Spleen (tissue), 11 donors: Measurements from ENCODE around the gene PTPN3. TPM values are rescaled to one million over a fixed set of nuclear protein-coding genes. Genes with fewer than 3 reads are reported as not detected.

Experiments used
- DNase-seq: peaks from one replicate; pipeline ENCODE4 v3.0.0-alpha.2; 2020
- H3K27ac ChIP-seq, 8 donors: fragments of 200-600 bp; sonication (generic) in 7 of 8; 1 replicate in 4 of 8; 2 replicates in 4 of 8; pipeline versions ENCODE4 v1.5.0 to v1.8.0; 2016 to 2021; ENCODE audit warnings: inconsistent platforms in 4 of 8, mild to moderate bottlenecking in 4 of 8, moderate library complexity in 1 of 8
- H3K27me3 ChIP-seq, 7 donors: fragments of 200-600 bp; sonication (generic) in 6 of 7; replicated peaks in 1 of 7; 1 replicate in 4 of 7; 2 replicates in 3 of 7; pipeline versions ENCODE4 v1.5.0 to v1.8.0; 2016 to 2021; ENCODE audit warnings: inconsistent platforms in 3 of 7, mild to moderate bottlenecking in 1 of 7
- H3K36me3 ChIP-seq, 6 donors: fragments of 200-600 bp; sonication (generic) in 5 of 6; 1 replicate in 4 of 6; 2 replicates in 2 of 6; pipeline versions ENCODE4 v1.5.0 to v1.8.0; 2016 to 2021; ENCODE audit warnings: inconsistent platforms in 2 of 6
- H3K4me1 ChIP-seq, 6 donors: fragments of 200-600 bp; sonication (generic) in 5 of 6; 1 replicate in 3 of 6; 2 replicates in 3 of 6; pipeline versions ENCODE4 v1.5.0 to v1.8.0; 2016 to 2021; ENCODE audit warnings: inconsistent platforms in 3 of 6
- H3K4me3 ChIP-seq, 8 donors: fragments of 200-600 bp; sonication (generic) in 7 of 8; 1 replicate in 4 of 8; 2 replicates in 4 of 8; pipeline versions ENCODE4 v1.5.0 to v1.8.0; 2016 to 2021; ENCODE audit warnings: inconsistent platforms in 4 of 8, mild to moderate bottlenecking in 4 of 8, moderate library complexity in 2 of 8
- H3K9me3 ChIP-seq, 8 donors: fragments of 200-600 bp; sonication (generic) in 7 of 8; 1 replicate in 4 of 8; 2 replicates in 4 of 8; pipeline versions ENCODE4 v1.5.0 to v1.8.0; 2016 to 2021; ENCODE audit warnings: inconsistent platforms in 4 of 8
- POLR2A ChIP-seq, 3 donors: fragments of 450-650 bp; IDR thresholded peaks; one replicate each; pipeline ENCODE4 v1.5.1; 2017; ENCODE audit warnings: antibody characterized with exemption in 3 of 3, mild to moderate bottlenecking in 1 of 3
- POLR2AphosphoS5 ChIP-seq, 3 donors: sonication (generic); formaldehyde crosslinking; IDR thresholded peaks; one replicate each; pipeline ENCODE4 v1.5.1; 2017; ENCODE audit warnings: antibody characterized with exemption in 3 of 3
- WGBS, 5 donors: extraction: QIAGEN DNeasy Blood & Tissue Kit in 3 of 5; methylation state at CpG; one replicate each; pipeline versions ENCODE4 v1.1.5 to v1.1.7; 2013 to 2018; 5-methylcytosine and 5-hydroxymethylcytosine counted together
- intact Hi-C: fragments of 100-400 bp; cut with DNase I; formaldehyde crosslinking; loops from one replicate; pipeline ENCODE4 v1.15.0; 2023; ENCODE audit warnings: low total_unique reads
- polyA plus RNA-seq, 3 donors: library from polyadenylated mRNA; stranded (reverse); fragments of 200-250 nt; gene quantifications; one replicate each; pipeline ENCODE4 v1.2.1, GENCODE V29; 2013
- total RNA-seq, 7 donors: library from RNA; depleted of rRNA in 3 of 7; stranded (reverse); fragments of >200 nt in 3 of 7; fragmentation: NEBNext Ultra II Directional in 4 of 7; extraction: Animal tissue kit (Norgen Biotek cat#: 25700) in 4 of 7; gene quantifications; one replicate each; pipeline versions ENCODE4 v1.1.0 to v1.2.1, GENCODE V29; 2016 to 2021
- TF ChIP-seq, protein P1 (sequence below), 11 experiments: fragments of 200-600 bp in 7 of 11; fragments of 450-650 bp in 4 of 11; sonication (generic) in 4 of 11; IDR thresholded peaks in 8 of 11; conservative IDR thresholded peaks in 3 of 11; 1 replicate in 7 of 11; 2 replicates in 4 of 11; pipeline versions ENCODE4 v1.4.0 to v1.8.0; 2016 to 2021; ENCODE audit warnings: antibody characterized with exemption in 11 of 11, inconsistent platforms in 4 of 11, mild to moderate bottlenecking in 1 of 11
- donor health status: healthy with polysubstance abuse.
- donor health status: DM: no; HTN: no; CAD: no; lungs with moderate emphysema.
- donor health status: DM: no; HTN: no; CAD: no.
- donor health status: Bipolar disorder and iron deficiency.
- donor health status: healthy.
- donor health status: DM: no; HTN: no; CAD: no.
- donor health status: DM: yes; HTN: yes; CAD: no.

Gene PTPN3
- total and polyA plus RNA-seq, 10 donors, result 0.20 to 1.7 (median 0.48) TPM

- H3K27me3 ChIP-seq, result peaks cover 0 to 4% (median 0%) of the 10 kb centered on the region in 7 donors
- no peaks in the 10 kb centered on the region for H3K9me3 ChIP-seq
- no peak overlapping the region for H3K27ac ChIP-seq
- DNase-seq, result no peak
- no peaks in the 10 kb centered on the region for H3K4me1 ChIP-seq
- intact Hi-C loops, result no loop called here
- TF ChIP-seq, protein P1, sequence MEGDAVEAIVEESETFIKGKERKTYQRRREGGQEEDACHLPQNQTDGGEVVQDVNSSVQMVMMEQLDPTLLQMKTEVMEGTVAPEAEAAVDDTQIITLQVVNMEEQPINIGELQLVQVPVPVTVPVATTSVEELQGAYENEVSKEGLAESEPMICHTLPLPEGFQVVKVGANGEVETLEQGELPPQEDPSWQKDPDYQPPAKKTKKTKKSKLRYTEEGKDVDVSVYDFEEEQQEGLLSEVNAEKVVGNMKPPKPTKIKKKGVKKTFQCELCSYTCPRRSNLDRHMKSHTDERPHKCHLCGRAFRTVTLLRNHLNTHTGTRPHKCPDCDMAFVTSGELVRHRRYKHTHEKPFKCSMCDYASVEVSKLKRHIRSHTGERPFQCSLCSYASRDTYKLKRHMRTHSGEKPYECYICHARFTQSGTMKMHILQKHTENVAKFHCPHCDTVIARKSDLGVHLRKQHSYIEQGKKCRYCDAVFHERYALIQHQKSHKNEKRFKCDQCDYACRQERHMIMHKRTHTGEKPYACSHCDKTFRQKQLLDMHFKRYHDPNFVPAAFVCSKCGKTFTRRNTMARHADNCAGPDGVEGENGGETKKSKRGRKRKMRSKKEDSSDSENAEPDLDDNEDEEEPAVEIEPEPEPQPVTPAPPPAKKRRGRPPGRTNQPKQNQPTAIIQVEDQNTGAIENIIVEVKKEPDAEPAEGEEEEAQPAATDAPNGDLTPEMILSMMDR (IDR thresholded peaks at IDR 0.05 in 8 of 11, conservative IDR thresholded peaks at IDR 0.05 in 3 of 11), result no peak
- no peak for TF ChIP-seq POLR2AphosphoS5 (IDR thresholded peaks at IDR 0.05)
- TF ChIP-seq POLR2A (IDR thresholded peaks at IDR 0.05), result no peak
- WGBS, 5 donors, result 73 to 89% (median 84%) methylated on average over 6 of the region's 6 CpGs
- no peaks in the 10 kb centered on the region for H3K36me3 ChIP-seq
- H3K4me3 ChIP-seq, result no peak overlapping the region
Measured at GRCh38 chr9:109387856-109388255, 110.3 kb downstream of the PTPN3 start.

DNA sequence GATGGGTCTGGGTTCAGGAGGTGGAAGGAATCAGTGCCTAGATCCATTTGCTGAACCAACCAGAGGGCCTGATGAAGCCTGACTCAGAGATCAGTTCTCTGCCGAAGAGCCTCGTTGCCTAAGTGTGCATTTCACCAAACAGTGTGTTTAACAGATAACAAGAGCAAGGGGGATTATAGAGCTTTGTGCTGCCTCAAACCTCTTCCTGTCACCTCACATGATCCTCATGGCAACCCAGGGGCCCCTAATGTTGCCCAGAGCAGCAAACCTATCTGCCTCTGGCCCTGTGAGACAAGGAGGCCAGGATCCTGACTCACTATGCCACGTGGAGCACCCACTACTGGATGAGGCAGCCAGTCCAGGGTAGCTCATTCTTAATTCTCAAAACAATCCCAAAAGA is 110.9 kb downstream of the PTPN3 start:
- 57 to 70% (median 61%) methylated on average over 2 to 3 of the region's 3 CpGs for WGBS, 5 donors
- intact Hi-C loops, result no loop called here
- Histone ChIP-seq H3K4me3 (no peak overlapping the region), H3K27ac (no peak overlapping the region), H3K27me3 (peaks cover 0 to 4% (median 0%) of the 10 kb centered on the region in 7 donors), H3K9me3 (no peaks in the 10 kb centered on the region), H3K4me1 (no peaks in the 10 kb centered on the region), H3K36me3 (no peaks in the 10 kb centered on the region)
- TF ChIP-seq POLR2AphosphoS5 (IDR thresholded peaks at IDR 0.05) (no peak), POLR2A (IDR thresholded peaks at IDR 0.05) (no peak)
- TF ChIP-seq, protein P1 (IDR thresholded peaks at IDR 0.05 in 8 of 11, conservative IDR thresholded peaks at IDR 0.05 in 3 of 11), result no peak
- no peak for DNase-seq

- 72 to 89% (median 80%) methylated on average over 3 of the region's 3 CpGs for WGBS, 5 donors
- TF ChIP-seq, protein P1 (IDR thresholded peaks at IDR 0.05 in 8 of 11, conservative IDR thresholded peaks at IDR 0.05 in 3 of 11), result no peak
- TF ChIP-seq POLR2A (IDR thresholded peaks at IDR 0.05), result no peak
- no peak for TF ChIP-seq POLR2AphosphoS5 (IDR thresholded peaks at IDR 0.05)
- DNase-seq, result no peak
- no peaks in the 10 kb centered on the region for H3K4me1 ChIP-seq
- intact Hi-C loops, result no loop called here
- H3K36me3 ChIP-seq, result no peaks in the 10 kb centered on the region
- H3K27ac ChIP-seq, result no peak overlapping the region
- no peaks in the 10 kb centered on the region for H3K9me3 ChIP-seq
- peaks cover 0 to 4% (median 0%) of the 10 kb centered on the region in 7 donors for H3K27me3 ChIP-seq
- H3K4me3 ChIP-seq, result no peak overlapping the region
Measured at GRCh38 chr9:109385499-109385898, 112.6 kb downstream of the PTPN3 start.

- Histone ChIP-seq H3K36me3 (no peaks in the 10 kb centered on the region), H3K9me3 (no peaks in the 10 kb centered on the region), H3K4me1 (no peaks in the 10 kb centered on the region), H3K4me3 (no peak overlapping the region), H3K27me3 (peaks cover 0 to 4% (median 0%) of the 10 kb centered on the region in 7 donors), H3K27ac (no peak overlapping the region)
- no peak for DNase-seq
- intact Hi-C loops, result no loop called here
- WGBS, 5 donors, result 84 to 92% (median 88%) methylated on average over 9 to 10 of the region's 10 CpGs
- TF ChIP-seq, protein P1 (IDR thresholded peaks at IDR 0.05 in 8 of 11, conservative IDR thresholded peaks at IDR 0.05 in 3 of 11), result no peak
- TF ChIP-seq POLR2A (IDR thresholded peaks at IDR 0.05), result no peak
- no peak for TF ChIP-seq POLR2AphosphoS5 (IDR thresholded peaks at IDR 0.05)
Measured at GRCh38 chr9:109383947-109384346, 114.2 kb downstream of the PTPN3 start.
